DMS114 treated with DMSO at 0.1 percent for 48 hours (cell line): ENCODE data around the gene RAB11FIP3.

Experiments used
- DNase-seq: peaks from one replicate; lab custom pipeline; 2025; ENCODE audit not compliant: unreplicated experiment; lab: John Stamatoyannopoulos, UW

The RAB11FIP3 gene

DNA sequence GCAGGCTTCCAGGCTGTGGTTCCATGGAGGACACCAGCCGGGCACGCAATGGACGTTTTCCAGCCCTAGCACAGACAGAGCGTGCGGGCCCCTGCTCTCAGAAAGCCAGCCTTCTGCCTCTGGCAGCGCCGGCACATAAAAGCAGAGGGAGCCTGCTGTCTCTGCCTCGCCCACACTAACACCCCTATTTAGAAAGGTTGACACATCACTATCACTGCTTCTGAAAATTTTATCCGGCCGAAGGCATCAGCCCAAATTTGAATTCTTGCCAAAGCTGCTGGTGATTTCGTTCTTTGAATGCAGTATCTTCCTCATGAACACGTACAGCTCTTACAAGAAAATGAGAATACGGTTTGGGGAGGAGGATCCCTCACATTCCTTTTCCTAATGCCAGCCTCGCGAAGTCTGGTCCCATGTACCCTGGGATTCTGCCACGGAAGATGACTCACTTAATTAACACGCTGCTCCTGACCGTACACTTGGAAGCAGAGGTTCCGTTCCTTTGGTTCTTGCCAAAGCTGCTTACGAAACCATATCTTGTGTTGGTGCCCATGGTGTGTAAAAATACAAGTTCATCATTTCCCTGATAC, 1.3 kb upstream of the RAB11FIP3 start:
- DNase-seq: no peak

GRCh38 chr16:424623-425081, 797 bp upstream of the RAB11FIP3 start:
- DNase-seq: no peak

DNA sequence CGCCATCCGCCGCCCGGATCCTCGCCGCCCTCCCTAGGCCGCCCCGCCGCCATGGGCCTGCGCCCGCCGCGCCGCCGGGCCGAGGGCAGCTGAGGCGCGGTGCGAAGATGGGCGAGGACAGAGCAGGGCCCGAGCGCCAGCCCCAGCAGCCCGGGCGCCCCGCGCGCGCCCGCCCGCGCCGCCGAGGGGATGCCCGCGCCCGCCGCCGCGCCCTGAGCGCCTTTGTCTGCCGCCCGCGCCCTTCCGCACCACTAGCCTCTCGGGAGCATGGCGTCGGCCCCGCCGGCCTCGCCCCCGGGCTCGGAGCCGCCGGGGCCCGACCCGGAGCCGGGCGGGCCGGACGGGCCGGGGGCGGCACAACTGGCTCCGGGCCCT, 278 bp downstream of the RAB11FIP3 start:
- no peak for DNase-seq

DNA sequence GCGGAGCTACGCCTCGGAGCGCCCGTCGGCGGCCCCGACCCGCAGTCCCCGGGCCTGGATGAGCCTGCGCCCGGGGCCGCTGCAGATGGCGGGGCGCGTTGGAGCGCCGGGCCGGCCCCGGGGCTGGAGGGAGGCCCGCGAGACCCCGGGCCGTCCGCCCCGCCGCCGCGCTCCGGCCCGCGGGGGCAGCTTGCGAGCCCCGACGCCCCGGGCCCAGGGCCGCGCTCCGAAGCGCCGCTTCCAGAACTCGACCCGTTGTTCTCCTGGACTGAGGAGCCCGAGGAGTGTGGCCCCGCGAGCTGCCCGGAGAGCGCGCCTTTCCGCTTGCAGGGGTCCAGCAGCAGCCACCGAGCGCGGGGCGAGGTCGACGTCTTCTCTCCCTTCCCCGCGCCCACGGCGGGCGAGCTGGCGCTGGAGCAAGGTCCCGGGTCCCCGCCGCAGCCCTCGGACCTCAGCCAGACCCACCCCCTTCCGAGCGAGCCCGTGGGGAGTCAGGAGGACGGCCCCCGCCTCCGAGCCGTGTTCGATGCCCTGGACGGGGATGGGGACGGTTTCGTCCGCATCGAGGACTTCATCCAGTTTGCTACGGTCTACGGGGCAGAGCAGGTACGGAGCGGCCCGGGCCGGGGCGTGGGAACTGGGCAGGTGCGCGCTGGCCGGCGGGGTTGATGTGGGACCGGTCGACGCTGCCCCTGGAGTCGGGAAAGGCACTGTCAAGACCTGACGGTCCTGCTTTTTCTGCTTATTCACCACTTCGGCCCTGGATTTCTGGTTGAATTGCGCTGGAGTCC, 861 bp downstream of the RAB11FIP3 start:
- no peak for DNase-seq

- no peak for DNase-seq
These were observed 1.4 kb downstream of the RAB11FIP3 start for GRCh38 chr16:426906-427249.

GRCh38 chr16:427250-427649, 1.8 kb downstream of the RAB11FIP3 start:
- DNase-seq: no peak

DNA sequence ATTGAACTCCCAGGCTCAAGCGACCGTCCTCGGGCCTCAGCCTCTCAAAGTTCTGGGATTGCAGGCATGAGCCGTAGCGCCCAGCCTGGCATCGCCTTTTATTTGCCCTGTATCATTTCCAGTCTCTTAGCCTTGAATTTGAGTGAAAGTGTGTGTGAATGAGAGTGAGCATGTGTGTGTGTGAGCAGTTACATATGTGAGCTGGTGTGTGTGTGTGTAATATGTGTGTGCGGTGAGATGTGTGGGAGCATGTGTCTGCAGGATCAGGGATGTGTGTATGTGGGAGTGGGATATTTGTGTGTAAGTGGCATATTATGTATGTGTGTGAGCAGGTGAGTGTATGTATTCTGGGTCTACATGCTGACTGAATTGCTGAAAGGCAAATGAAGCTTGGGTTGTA, 5.5 kb downstream of the RAB11FIP3 start:
- no peak for DNase-seq

DNA sequence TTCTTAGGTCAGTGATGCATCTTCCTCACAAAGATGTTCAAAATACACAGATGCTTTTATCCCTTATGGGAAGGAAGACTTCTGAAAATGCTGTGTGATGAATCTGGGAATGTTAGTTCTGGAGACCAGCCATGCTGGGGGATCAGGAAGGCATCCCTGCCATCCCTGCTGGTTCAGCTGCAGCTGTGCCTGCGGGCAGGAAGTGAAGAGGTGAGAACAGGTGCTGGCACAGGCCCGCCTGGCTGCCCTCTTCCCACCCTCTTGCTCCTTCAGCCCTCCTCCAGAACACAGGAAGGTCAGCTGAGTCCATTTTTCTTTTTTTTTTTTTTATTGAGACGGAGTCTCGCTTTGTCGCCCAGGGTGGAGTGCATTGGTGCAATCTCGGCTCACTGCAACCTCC, 15.2 kb downstream of the RAB11FIP3 start:
- DNase-seq: no peak

DNA sequence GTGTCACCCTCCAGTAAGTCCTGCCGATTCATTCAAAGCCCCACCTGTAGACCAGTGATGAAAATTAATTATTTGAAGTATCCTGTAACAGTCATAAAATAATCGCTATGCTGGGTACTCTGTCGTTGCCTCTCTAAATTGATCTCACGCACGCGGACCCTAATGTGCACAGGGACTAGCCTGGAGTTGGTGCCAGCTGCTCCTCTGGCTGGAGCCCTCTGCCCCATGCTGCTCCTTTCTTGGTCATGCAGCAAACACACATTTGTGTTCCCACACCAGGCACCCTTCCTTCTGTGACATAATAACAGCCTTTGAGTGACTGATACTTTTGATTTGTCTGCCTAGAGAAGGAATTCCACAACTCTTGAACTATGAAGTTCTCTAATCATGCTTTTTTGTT, 16.0 kb downstream of the RAB11FIP3 start:
- no peak for DNase-seq

- DNase-seq: no peak
These were observed 17.5 kb downstream of the RAB11FIP3 start for GRCh38 chr16:442976-443375.

DNA sequence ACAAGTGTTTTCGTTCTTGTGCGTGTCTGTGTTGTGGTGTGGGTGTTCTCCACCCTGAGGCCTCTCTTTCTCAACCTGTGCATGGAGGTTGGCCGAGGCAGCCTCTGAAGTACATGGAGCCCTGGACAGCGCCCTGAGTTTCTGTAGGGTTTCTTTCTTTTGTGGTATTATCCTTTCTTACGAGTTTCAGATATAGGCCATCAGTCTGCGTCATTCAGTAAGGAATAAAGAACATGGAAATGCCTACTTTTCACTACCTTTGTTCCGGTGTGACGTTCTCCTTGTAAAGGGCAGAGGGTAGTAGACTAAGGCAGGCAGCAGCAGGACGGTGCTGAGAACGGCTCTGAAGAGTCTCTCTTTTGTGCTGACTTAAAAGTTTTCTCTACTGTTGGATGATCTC, 18.6 kb downstream of the RAB11FIP3 start:
- DNase-seq: no peak

- no peak for DNase-seq
These were observed 20.1 kb downstream of the RAB11FIP3 start for GRCh38 chr16:445566-445965.

DNA sequence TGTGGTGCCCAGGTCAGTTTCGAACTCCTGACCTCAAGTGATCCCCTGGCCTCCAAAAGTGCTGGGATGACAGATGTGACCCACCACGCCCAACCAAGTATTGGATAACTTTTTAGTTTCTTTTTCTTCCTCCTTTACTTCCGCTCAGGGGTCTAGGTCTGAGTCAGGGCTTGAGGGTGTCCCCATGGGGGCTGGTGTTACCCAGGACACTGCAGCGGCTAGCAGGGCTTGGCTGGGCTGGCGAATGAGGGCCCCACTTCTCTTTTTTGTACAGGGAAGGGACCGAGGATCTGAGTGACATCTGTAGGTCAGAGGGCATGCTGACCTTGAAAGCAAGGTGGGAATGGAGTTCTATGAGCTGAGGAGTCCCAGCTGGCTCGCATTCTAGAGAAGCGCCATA, 24.9 kb downstream of the RAB11FIP3 start:
- DNase-seq: no peak

GRCh38 chr16:450785-451512, 25.5 kb downstream of the RAB11FIP3 start:
- DNase-seq: no peak

- DNase-seq: no peak
These were observed 29.0 kb downstream of the RAB11FIP3 start for GRCh38 chr16:454397-454940.

GRCh38 chr16:455453-455852, 30.0 kb downstream of the RAB11FIP3 start:
- DNase-seq: no peak

GRCh38 chr16:456891-457483, 31.5 kb downstream of the RAB11FIP3 start:
- DNase-seq: no peak

GRCh38 chr16:457732-458400, 32.4 kb downstream of the RAB11FIP3 start:
- no peak for DNase-seq

GRCh38 chr16:459761-460160, 34.3 kb downstream of the RAB11FIP3 start:
- DNase-seq: no peak

GRCh38 chr16:460787-461186, 35.3 kb downstream of the RAB11FIP3 start:
- no peak for DNase-seq

- DNase-seq: no peak
These were observed 37.6 kb downstream of the RAB11FIP3 start for GRCh38 chr16:463071-463470.
